ENCODE measurements around the gene VPS52. TPM values are rescaled to one million over a fixed set of nuclear protein-coding genes. Genes with fewer than 3 reads are reported as not detected.
A peak's percentile ranks its signal among the peaks of the same experiment; 100 is the strongest.

Gene VPS52
- total and polyA plus RNA-seq, 9 of the 15 experiments (the other 6 are each of a cell fraction or from before 2014, with no cell fraction given) = 24.4 to 103 (median 40.2) TPM

DNA sequence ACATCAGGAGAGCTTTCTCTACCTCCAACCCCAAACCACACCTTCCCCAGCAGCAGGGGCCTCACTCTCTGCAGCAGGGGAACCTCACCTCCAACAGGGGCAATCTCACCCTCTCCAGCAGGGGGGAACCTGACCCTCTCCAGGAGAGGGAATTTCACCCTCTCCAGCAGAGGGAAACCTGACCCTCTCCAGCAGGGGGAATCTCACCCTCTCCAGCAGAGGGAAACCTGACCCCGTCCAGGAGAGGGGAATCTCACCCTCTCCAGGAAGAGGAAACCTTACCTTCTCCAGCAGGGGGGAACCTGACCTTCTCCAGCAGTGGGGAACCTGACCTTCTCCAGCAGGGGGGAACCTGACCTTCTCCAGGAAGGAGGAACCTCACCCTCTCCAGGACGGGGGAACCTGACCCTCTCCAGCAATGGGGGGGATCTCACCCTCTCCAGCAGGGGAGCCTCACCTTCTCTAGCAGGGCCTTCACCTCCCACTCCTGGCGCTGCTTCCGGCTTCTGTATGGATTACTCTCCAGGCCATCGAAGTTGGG lies 8.4 kb upstream of the VPS52 start (continued):
- TF ChIP-seq IRF1 (CRISPR knock-in tag; IDR thresholded peaks at IDR 0.05; ENCODE audit: borderline replicate concordance) (no peak), RAD51 (IDR thresholded peaks at IDR 0.05; ENCODE audit: borderline replicate concordance, low read depth) (no peak), CHD4 (IDR thresholded peaks at IDR 0.05; ENCODE audit: insufficient read depth, insufficient replicate concordance, low read depth, low read length, poor library complexity, severe bottlenecking) (no peak), EP300 (IDR thresholded peaks at IDR 0.05; ENCODE audit: low read length) (peak; percentile 21; the same call in 1 of the 2 replicates), ZNF668 (CRISPR knock-in tag; IDR thresholded peaks at IDR 0.05) (no peak), SMARCE1 (IDR thresholded peaks at IDR 0.05) (no peak), HDAC1 (IDR thresholded peaks at IDR 0.05) (no peak), YBX1 (IDR thresholded peaks at IDR 0.05) (no peak), NFXL1 (CRISPR knock-in tag; IDR thresholded peaks at IDR 0.05) (no peak), RCOR1 (IDR thresholded peaks at IDR 0.05; ENCODE audit: borderline replicate concordance in 1 of 2, low read depth in 2 of 2, low read length in 2 of 2) (peak in 1 of 2 experiments; percentile 76; a peak in 3 of 4 replicates), ZNF134 (CRISPR knock-in tag; conservative IDR thresholded peaks at IDR 0.05) (no peak), ZFX (CRISPR knock-in tag; IDR thresholded peaks at IDR 0.05) (peak; percentile 42)
- TF ChIP-seq, protein P1, sequence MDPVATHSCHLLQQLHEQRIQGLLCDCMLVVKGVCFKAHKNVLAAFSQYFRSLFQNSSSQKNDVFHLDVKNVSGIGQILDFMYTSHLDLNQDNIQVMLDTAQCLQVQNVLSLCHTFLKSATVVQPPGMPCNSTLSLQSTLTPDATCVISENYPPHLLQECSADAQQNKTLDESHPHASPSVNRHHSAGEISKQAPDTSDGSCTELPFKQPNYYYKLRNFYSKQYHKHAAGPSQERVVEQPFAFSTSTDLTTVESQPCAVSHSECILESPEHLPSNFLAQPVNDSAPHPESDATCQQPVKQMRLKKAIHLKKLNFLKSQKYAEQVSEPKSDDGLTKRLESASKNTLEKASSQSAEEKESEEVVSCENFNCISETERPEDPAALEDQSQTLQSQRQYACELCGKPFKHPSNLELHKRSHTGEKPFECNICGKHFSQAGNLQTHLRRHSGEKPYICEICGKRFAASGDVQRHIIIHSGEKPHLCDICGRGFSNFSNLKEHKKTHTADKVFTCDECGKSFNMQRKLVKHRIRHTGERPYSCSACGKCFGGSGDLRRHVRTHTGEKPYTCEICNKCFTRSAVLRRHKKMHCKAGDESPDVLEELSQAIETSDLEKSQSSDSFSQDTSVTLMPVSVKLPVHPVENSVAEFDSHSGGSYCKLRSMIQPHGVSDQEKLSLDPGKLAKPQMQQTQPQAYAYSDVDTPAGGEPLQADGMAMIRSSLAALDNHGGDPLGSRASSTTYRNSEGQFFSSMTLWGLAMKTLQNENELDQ (CRISPR knock-in tag; IDR thresholded peaks at IDR 0.05; ENCODE audit: borderline replicate concordance) = peak; percentile 71; the same call in 1 of the 2 replicates
- TF ChIP-seq, protein P2, sequence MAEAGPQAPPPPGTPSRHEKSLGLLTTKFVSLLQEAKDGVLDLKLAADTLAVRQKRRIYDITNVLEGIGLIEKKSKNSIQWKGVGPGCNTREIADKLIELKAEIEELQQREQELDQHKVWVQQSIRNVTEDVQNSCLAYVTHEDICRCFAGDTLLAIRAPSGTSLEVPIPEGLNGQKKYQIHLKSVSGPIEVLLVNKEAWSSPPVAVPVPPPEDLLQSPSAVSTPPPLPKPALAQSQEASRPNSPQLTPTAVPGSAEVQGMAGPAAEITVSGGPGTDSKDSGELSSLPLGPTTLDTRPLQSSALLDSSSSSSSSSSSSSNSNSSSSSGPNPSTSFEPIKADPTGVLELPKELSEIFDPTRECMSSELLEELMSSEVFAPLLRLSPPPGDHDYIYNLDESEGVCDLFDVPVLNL (CRISPR knock-in tag; IDR thresholded peaks at IDR 0.05; ENCODE audit: low read depth) = no peak
- TF ChIP-seq, protein P3, sequence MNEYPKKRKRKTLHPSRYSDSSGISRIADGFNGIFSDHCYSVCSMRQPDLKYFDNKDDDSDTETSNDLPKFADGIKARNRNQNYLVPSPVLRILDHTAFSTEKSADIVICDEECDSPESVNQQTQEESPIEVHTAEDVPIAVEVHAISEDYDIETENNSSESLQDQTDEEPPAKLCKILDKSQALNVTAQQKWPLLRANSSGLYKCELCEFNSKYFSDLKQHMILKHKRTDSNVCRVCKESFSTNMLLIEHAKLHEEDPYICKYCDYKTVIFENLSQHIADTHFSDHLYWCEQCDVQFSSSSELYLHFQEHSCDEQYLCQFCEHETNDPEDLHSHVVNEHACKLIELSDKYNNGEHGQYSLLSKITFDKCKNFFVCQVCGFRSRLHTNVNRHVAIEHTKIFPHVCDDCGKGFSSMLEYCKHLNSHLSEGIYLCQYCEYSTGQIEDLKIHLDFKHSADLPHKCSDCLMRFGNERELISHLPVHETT (CRISPR knock-in tag; conservative IDR thresholded peaks at IDR 0.05 in 1 of 2, IDR thresholded peaks at IDR 0.05 in 1 of 2) = 0 out of 4 replicates have a peak, but pooled peaks of 1 of the 2 experiments have one; percentile 45
- TF ChIP-seq, protein P4, sequence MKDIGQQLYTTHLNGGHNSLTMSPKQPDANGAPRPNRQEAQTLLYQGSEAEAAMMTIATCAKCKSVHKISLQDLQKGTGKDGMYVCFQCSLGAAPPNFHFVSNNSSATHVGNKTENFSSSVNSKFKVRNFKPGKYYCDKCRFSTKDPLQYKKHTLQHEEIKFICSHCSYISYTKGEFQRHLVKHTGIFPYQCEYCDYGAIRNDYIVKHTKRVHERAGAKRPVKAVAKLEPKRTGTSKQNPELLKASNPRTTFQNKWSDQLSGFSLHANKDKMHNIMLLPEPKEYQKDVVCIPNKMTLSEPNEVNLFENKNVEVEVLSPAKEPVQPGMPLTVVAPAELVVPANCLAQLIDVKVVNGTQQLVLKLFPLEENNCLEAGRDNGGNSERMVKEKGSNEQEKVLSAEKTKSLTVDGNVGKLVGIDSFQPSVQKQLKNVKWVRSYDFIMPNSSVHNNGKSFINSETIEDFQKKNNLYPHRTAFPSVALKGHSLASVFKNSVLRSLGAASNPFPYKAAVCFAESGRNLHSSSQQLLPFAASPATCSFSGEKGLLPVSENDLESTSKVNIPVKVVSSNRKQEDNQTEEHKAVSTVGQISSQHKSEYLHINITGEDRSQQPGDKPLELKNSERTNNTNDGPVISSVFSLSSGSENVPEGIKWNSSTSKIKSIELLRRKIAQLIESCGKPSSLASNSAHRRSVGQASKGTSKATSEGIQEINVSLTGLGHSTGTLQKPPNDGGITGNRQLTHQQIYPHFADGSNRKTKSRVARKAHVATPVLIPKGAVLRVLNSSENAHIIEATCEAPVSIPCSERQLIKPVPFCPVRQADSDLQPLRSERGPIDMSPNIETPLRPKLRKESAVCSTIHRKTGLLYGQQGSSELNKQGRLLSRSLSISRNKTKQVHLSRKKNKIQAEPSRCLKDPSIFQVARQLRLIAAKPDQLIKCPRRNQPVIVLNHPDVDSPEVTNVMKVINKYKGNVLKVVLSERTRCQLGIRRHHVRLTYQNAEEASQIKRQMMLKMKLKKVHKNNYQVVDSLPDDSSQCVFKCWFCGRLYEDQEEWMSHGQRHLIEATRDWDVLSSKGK (CRISPR knock-in tag; IDR thresholded peaks at IDR 0.05) = no peak
